Measurements from ENCODE around the gene SKIC2.

Gene SKIC2

DNA sequence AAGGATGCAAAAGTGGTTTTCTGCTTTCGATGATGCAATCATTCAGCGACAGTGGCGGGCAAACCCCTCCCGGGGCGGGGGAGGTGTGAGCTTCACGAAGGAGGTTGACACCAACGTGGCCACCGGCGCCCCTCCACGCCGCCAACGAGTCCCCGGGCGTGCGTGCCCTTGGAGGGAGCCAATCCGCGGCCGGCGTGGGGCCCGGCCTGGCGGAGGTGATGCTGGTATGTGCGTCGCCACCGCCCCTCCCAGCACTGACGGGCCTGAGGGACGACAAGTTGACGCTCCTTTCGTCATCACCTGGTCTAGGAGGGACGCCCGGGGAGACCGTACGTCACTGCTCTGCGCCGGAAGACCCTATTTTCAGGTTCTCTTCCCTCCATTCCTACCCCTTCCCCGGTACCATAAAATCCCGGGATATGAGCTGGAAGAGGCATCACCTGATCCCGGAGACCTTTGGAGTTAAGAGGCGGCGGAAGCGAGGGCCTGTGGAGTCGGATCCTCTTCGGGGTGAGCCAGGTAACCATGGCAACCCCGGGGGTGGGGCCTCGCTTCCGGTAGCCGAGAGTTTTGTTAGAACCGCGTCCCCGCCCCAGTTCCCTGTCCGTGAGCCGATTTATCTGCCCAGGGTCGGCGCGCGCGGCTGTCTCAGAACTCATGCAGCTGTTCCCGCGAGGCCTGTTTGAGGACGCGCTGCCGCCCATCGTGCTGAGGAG is 13.2 kb downstream of the SKIC2 start, which contains the start of gene DXO (continued):
- TF ChIP-seq ZBTB26 (tag by site-specific recombination; optimal IDR thresholded peaks at IDR 0.05) = peak; percentile 88
- no peak for TF ChIP-seq ZNF16 (tag by site-specific recombination; IDR thresholded peaks at IDR 0.05; ENCODE audit: low read depth)
- no peak for TF ChIP-seq ZNF555 (tag by site-specific recombination; conservative IDR thresholded peaks at IDR 0.05)
- TF ChIP-seq ZNF768 (tag by site-specific recombination; IDR thresholded peaks at IDR 0.05) = no peak
- no peak for TF ChIP-seq SETDB1 (IDR thresholded peaks at IDR 0.05; ENCODE audit: insufficient read length, low read length)
- no peak for TF ChIP-seq ZFP41 (tag by site-specific recombination; IDR thresholded peaks at IDR 0.05; ENCODE audit: borderline replicate concordance)
- TF ChIP-seq ZNF366 (tag by site-specific recombination; conservative IDR thresholded peaks at IDR 0.05) = peak; percentile 99
- TF ChIP-seq HOXD13 (CRISPR knock-in tag; IDR thresholded peaks at IDR 0.05; ENCODE audit: borderline replicate concordance) = no peak

DNA sequence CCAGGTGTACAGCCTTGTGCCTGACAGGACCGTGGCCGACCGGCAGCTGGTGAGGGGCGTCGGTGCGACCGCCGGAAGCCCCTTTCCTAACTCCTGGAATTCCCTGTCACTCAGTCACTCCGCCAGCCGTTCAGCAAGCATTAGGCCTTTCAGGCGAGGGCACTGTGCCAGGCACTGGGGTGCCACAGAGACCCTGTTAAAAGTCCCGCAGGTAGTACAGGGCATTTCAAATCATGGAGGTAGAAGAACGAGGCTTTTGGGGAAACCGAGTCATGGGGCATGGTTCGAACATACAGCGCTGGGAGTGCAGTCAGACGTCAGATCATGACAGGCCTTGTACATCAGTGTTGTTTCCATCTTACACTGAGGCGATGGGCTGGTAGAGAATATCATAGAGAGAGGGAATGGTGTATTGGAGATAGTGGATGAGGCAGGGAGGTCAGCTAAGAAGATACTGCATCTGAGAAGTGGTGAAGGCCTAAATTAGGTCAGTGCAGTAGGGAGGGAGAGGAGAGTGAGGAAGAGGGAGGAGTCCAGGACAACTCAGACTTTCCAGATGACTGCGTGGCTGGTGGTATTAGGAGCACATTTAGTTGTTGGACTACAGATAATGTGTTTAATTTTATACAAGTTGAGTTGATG is 13.9 kb downstream of the SKIC2 start:
- H3K27ac ChIP-seq (ENCODE audit: extremely low read depth, low read depth, low read length) = peak overlapping the region; percentile 74
- peak overlapping the region; percentile 83 for H3K4me3 ChIP-seq (ENCODE audit: low read depth, low read length)
- no peaks in the 10 kb centered on the region for H3K9me3 ChIP-seq (ENCODE audit: control insufficient read depth, insufficient read depth, low read depth, low read length)
- ChIA-PET CTCF (interaction anchor here (0.6 to 2.1 kb wide), 4 partner anchors 21 to 392 kb away, joined by 3 to 10 read pairs (median 3); no protein-coding TSS in a partner anchor), POLR2A (interaction anchor here (0.9 to 4.6 kb wide), 11 partner anchors 15 to 999 kb away, joined by 3 to 64 read pairs (median 12); partner anchors contain the start of genes EHMT2, GPANK1, HSPA1B and NELFE)
- peaks cover 3 to 36% of the 10 kb centered on the region in 2 experiments; a peak in 2 of 3 replicates for H3K36me3 ChIP-seq (ENCODE audit: control insufficient read depth in 2 of 2, insufficient read depth in 1 of 2, low read length in 2 of 2)
- H3K4me1 ChIP-seq (ENCODE audit: control insufficient read depth, insufficient read depth, low read length) = peaks cover 5% of the 10 kb centered on the region
- TF ChIP-seq ZNF18 (tag by site-specific recombination; IDR thresholded peaks at IDR 0.05) (no peak), ZNF514 (tag by site-specific recombination; IDR thresholded peaks at IDR 0.05) (no peak), ZNF629 (tag by site-specific recombination; IDR thresholded peaks at IDR 0.05) (no peak), ZNF433 (tag by site-specific recombination; IDR thresholded peaks at IDR 0.05; ENCODE audit: low read depth) (no peak), ZNF623 (tag by site-specific recombination; IDR thresholded peaks at IDR 0.05) (no peak), SCRT2 (tag by site-specific recombination; IDR thresholded peaks at IDR 0.05) (no peak), ZNF558 (tag by site-specific recombination; IDR thresholded peaks at IDR 0.05) (no peak), ZNF133 (tag by site-specific recombination; IDR thresholded peaks at IDR 0.05) (no peak), ZNF335 (tag by site-specific recombination; conservative IDR thresholded peaks at IDR 0.05) (peak; percentile 88), OVOL3 (tag by site-specific recombination; IDR thresholded peaks at IDR 0.05) (no peak), ZNF10 (tag by site-specific recombination; IDR thresholded peaks at IDR 0.05) (peak; percentile 83), ZNF423 (tag by site-specific recombination; IDR thresholded peaks at IDR 0.05) (no peak), ZNF341 (tag by site-specific recombination; IDR thresholded peaks at IDR 0.05; ENCODE audit: low read depth) (peak; percentile 70; the same call in 1 of the 2 replicates), HOXC10 (CRISPR knock-in tag; IDR thresholded peaks at IDR 0.05) (no peak), ZNF513 (tag by site-specific recombination; IDR thresholded peaks at IDR 0.05) (no peak), PRDM1 (tag by site-specific recombination; IDR thresholded peaks at IDR 0.05) (no peak), ZNF350 (tag by site-specific recombination; IDR thresholded peaks at IDR 0.05) (no peak), TCF7L2 (IDR thresholded peaks at IDR 0.05; ENCODE audit: borderline replicate concordance, low read depth, low read length) (no peak), ZNF121 (tag by site-specific recombination; IDR thresholded peaks at IDR 0.05) (no peak), ZNF692 (tag by site-specific recombination; IDR thresholded peaks at IDR 0.05) (no peak), ZNF768 (tag by site-specific recombination; IDR thresholded peaks at IDR 0.05) (no peak), ZFP41 (tag by site-specific recombination; IDR thresholded peaks at IDR 0.05; ENCODE audit: borderline replicate concordance) (no peak)
- TF ChIP-seq, protein P1, sequence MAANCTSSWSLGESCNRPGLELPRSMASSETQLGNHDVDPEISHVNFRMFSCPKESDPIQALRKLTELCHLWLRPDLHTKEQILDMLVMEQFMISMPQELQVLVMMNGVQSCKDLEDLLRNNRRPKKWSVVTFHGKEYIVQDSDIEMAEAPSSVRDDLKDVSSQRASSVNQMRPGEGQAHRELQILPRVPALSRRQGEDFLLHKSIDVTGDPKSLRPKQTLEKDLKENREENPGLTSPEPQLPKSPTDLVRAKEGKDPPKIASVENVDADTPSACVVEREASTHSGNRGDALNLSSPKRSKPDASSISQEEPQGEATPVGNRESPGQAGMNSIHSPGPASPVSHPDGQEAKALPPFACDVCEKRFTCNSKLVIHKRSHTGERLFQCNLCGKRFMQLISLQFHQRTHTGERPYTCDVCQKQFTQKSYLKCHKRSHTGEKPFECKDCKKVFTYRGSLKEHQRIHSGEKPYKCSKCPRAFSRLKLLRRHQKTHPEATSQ (tag by site-specific recombination; IDR thresholded peaks at IDR 0.05) = no peak

All from HEK293 (cell line).